HepG2 (cell line): ENCODE measurements around the gene JAG1. TPM values are rescaled to one million over a fixed set of nuclear protein-coding genes. Genes with fewer than 3 reads are reported as not detected.

Source experiments
- FOXJ3 ChIP-seq: sonication (generic); formaldehyde crosslinking; IDR thresholded peaks from 2 replicates; pipeline ENCODE4 v1.4.0; 2020; ENCODE audit warnings: missing genetic modification reagents, mild to moderate bottlenecking, borderline replicate concordance
- NR1H2 ChIP-seq: sonication (generic); formaldehyde crosslinking; IDR thresholded peaks from 2 replicates; pipeline ENCODE4 v1.8.1; 2022; ENCODE audit warnings: low read depth, missing genetic modification reagents, borderline replicate concordance
- RBFOX2 ChIP-seq: fragments of 200-400 bp; formaldehyde crosslinking; IDR thresholded peaks from 2 replicates; pipeline ENCODE4 v1.6.1; 2017; ENCODE audit warnings: low read depth, mild to moderate bottlenecking, low read length
- polyA plus RNA-seq, 8 experiments: library from polyadenylated mRNA; depleted of rRNA in 3 of 8; stranded (reverse) in 7 of 8; unstranded in 1 of 8; fragments of >200 nt; fragmentation: Illumina TruSeq in 4 of 8; extraction: Trizol in 4 of 8; gene quantifications; 2 replicates each; pipeline versions ENCODE4 v1.2.1 to v1.2.3, GENCODE V29; 2011 to 2016; ENCODE audit warnings: low read depth in 4 of 8, missing spikeins in 1 of 8, mixed read lengths in 1 of 8; ENCODE audit not compliant: insufficient read depth in 1 of 8
- total RNA-seq, 5 experiments: library from RNA; depleted of rRNA; stranded (reverse); fragments of >200 nt; fragmentation: Illumina TruSeq; extraction: Trizol; gene quantifications; 2 replicates each; pipeline ENCODE4 v1.2.3, GENCODE V29; 2016; ENCODE audit warnings: low read depth in 1 of 5
- TF ChIP-seq, protein P1 (sequence below): sonication (generic); formaldehyde crosslinking; IDR thresholded peaks from 2 replicates; pipeline ENCODE4 v1.9.0; 2021; ENCODE audit warnings: missing genetic modification reagents, borderline replicate concordance
- TF ChIP-seq, protein P2 (sequence below): IDR thresholded peaks from 2 replicates; pipeline ENCODE4 v1.6.1; 2016; ENCODE audit warnings: low read depth, control low read depth
- TF ChIP-seq, protein P3 (sequence below): sonication (generic); formaldehyde crosslinking; conservative IDR thresholded peaks from 2 replicates; pipeline ENCODE4 v1.4.0; 2020; ENCODE audit warnings: missing genetic modification reagents

The JAG1 gene
- total and polyA plus RNA-seq, 2 of the 13 experiments (the other 11 are each of a cell fraction or from before 2014, with no cell fraction given): 47.1 to 56.3 TPM

DNA sequence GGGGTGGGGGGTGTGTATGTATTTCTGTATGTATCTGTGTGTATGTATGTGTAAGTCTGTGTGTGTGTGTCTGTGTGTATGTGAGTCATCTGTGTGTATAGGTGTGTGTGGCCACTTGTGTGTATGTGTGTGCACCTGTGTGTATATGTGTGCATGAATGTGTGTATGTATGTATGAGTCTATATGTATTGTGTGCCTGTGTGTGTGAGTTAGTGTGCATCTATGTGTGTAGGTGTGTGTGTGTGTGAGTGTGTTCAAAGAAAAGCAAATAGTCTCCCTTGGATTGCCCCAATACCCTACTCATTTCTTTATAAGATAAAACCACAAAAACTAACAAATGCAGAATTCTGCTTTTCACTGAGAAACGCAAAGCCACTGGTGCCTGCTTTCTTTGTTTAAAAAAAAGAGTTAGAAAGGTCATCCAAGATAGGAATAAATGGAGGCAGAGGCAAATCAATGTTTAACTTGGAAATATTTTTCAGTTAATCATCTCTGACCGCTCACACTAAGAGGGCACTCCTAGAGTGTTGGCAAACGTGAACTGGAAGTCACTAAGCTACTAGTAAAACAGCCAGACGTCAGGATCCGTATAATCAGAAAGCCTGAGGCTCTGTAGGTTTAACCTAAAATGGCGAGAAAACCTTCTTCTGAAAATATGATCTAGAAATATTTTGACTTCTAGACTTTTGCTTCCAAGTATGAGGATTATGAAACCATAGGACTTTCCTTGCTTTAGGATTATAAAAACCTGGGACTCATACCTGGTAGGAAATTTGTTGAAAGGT is 37.4 kb upstream of the JAG1 start (continued):
- TF ChIP-seq, protein P1, sequence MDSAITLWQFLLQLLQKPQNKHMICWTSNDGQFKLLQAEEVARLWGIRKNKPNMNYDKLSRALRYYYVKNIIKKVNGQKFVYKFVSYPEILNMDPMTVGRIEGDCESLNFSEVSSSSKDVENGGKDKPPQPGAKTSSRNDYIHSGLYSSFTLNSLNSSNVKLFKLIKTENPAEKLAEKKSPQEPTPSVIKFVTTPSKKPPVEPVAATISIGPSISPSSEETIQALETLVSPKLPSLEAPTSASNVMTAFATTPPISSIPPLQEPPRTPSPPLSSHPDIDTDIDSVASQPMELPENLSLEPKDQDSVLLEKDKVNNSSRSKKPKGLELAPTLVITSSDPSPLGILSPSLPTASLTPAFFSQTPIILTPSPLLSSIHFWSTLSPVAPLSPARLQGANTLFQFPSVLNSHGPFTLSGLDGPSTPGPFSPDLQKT (CRISPR knock-in tag): no peak
- TF ChIP-seq RBFOX2: 0 out of 2 replicates have a peak, but pooled peaks have one; percentile 41
- TF ChIP-seq, protein P2, sequence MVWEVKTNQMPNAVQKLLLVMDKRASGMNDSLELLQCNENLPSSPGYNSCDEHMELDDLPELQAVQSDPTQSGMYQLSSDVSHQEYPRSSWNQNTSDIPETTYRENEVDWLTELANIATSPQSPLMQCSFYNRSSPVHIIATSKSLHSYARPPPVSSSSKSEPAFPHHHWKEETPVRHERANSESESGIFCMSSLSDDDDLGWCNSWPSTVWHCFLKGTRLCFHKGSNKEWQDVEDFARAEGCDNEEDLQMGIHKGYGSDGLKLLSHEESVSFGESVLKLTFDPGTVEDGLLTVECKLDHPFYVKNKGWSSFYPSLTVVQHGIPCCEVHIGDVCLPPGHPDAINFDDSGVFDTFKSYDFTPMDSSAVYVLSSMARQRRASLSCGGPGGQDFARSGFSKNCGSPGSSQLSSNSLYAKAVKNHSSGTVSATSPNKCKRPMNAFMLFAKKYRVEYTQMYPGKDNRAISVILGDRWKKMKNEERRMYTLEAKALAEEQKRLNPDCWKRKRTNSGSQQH (CRISPR knock-in tag): no peak
- no peak for TF ChIP-seq NR1H2 (CRISPR knock-in tag)
- TF ChIP-seq FOXJ3: peak; percentile 54; the same call in 1 of the 2 replicates
- TF ChIP-seq, protein P3, sequence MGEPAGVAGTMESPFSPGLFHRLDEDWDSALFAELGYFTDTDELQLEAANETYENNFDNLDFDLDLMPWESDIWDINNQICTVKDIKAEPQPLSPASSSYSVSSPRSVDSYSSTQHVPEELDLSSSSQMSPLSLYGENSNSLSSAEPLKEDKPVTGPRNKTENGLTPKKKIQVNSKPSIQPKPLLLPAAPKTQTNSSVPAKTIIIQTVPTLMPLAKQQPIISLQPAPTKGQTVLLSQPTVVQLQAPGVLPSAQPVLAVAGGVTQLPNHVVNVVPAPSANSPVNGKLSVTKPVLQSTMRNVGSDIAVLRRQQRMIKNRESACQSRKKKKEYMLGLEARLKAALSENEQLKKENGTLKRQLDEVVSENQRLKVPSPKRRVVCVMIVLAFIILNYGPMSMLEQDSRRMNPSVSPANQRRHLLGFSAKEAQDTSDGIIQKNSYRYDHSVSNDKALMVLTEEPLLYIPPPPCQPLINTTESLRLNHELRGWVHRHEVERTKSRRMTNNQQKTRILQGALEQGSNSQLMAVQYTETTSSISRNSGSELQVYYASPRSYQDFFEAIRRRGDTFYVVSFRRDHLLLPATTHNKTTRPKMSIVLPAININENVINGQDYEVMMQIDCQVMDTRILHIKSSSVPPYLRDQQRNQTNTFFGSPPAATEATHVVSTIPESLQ (CRISPR knock-in tag): 0 out of 2 replicates have a peak, but pooled peaks have one; percentile 7
- TF ChIP-seq, all 625 proteins: peak for 107
